ENCODE data around the gene PARVG. TPM values are rescaled to one million over a fixed set of nuclear protein-coding genes. Genes with fewer than 3 reads are reported as not detected.

PARVG gene
- total RNA-seq, 1 experiment from 2014 or later = 1.3 TPM

DNA sequence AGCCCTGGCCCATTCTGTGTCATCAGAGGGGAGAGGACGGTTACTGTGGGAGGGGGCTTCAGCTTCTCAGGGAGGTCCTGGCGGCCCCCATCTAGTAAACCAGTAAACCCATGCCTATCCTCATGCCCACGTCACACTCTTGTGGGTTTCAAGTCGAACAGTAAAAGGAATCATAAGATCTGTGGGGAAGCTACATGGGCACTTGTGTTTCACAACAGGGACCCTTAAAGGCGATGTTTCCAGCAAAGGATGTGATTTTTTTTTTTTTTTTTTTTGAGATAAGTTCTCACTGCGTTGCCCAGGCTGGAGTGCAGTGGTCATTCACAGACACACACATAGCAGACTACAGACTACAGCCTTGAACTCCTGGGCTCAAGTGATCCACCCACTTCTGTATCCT, 9.2 kb upstream of the PARVG start:
- WGBS (ENCODE audit: extremely low coverage, insufficient read length, low lambda C conversion rate) = no CpG with 5 or more reads among the region's 6 CpGs

More for the DNA sequence above, 9.2 kb upstream of the PARVG start:
- no peaks in the 10 kb centered on the region for H3K9me3 ChIP-seq (ENCODE audit: control insufficient read depth, low read depth, low read length)
- H3K4me1 ChIP-seq (ENCODE audit: insufficient read depth, low read length) = peaks cover 5% of the 10 kb centered on the region; the same call in 1 of the 2 replicates
- H2BK120ac ChIP-seq (ENCODE audit: low read depth, low read length, poor library complexity, severe bottlenecking) = no peak overlapping the region
- H2AK5ac ChIP-seq (ENCODE audit: insufficient read length, low read length) = no peak overlapping the region
- H3K9me3 Mint-ChIP-seq = no peaks in the 10 kb centered on the region
- no peak overlapping the region for H3K9ac ChIP-seq (ENCODE audit: extremely low read depth, insufficient read length, low read length)
- no peak overlapping the region for H4K8ac ChIP-seq (replicated peaks; ENCODE audit: insufficient read length, low read depth, low read length)
- H3K14ac ChIP-seq (ENCODE audit: insufficient read depth, low read length) = no peak overlapping the region
- no peak overlapping the region for H3K4me2 ChIP-seq (ENCODE audit: insufficient read depth, insufficient read length, low read length)
- no peaks in the 10 kb centered on the region for H3K79me1 ChIP-seq (ENCODE audit: insufficient read depth, low read depth, low read length, poor library complexity, severe bottlenecking)
- no peak overlapping the region for H3K27ac ChIP-seq (ENCODE audit: insufficient read length, low read depth, low read length)
- H3K23ac ChIP-seq (ENCODE audit: insufficient read length, low read depth, low read length) = no peak overlapping the region
- H2BK20ac ChIP-seq (ENCODE audit: low read depth, low read length, poor library complexity, severe bottlenecking) = no peak overlapping the region
- no peak overlapping the region for H3K4me3 Mint-ChIP-seq
- H3K4me1 Mint-ChIP-seq = peaks cover 44 to 46% of the 10 kb centered on the region in 2 experiments
- H2AFZ ChIP-seq (ENCODE audit: low read length) = no peak overlapping the region
- H3T11ph ChIP-seq (ENCODE audit: low read length) = no peak overlapping the region
- H4K91ac ChIP-seq (ENCODE audit: insufficient read length, low read depth, low read length) = no peak overlapping the region
- no peak overlapping the region for H4K5ac ChIP-seq (ENCODE audit: insufficient read length, low read depth, low read length)
- no peaks in the 10 kb centered on the region for H3K79me2 ChIP-seq (ENCODE audit: insufficient read depth, low read length)
- H3K27me3 Mint-ChIP-seq (ENCODE audit: low read depth) = peaks cover 3% of the 10 kb centered on the region
- H2BK5ac ChIP-seq (ENCODE audit: insufficient read length, low read length) = no peak overlapping the region
- H3K23me2 ChIP-seq (ENCODE audit: insufficient read length, low read depth, low read length, poor library complexity, severe bottlenecking) = no peaks in the 10 kb centered on the region
- H3K36me3 Mint-ChIP-seq (ENCODE audit: insufficient read depth in 1 of 3, low read depth in 3 of 3) = no peaks in the 10 kb centered on the region; a peak in 2 of 7 replicates
- no peak for DNase-seq
- no peak overlapping the region for H2BK12ac ChIP-seq (ENCODE audit: insufficient read length, low read depth, low read length)
- no peaks in the 10 kb centered on the region for H3K27me3 ChIP-seq (ENCODE audit: insufficient read depth, low read length)
- TF ChIP-seq, protein P1, sequence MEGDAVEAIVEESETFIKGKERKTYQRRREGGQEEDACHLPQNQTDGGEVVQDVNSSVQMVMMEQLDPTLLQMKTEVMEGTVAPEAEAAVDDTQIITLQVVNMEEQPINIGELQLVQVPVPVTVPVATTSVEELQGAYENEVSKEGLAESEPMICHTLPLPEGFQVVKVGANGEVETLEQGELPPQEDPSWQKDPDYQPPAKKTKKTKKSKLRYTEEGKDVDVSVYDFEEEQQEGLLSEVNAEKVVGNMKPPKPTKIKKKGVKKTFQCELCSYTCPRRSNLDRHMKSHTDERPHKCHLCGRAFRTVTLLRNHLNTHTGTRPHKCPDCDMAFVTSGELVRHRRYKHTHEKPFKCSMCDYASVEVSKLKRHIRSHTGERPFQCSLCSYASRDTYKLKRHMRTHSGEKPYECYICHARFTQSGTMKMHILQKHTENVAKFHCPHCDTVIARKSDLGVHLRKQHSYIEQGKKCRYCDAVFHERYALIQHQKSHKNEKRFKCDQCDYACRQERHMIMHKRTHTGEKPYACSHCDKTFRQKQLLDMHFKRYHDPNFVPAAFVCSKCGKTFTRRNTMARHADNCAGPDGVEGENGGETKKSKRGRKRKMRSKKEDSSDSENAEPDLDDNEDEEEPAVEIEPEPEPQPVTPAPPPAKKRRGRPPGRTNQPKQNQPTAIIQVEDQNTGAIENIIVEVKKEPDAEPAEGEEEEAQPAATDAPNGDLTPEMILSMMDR (conservative IDR thresholded peaks at IDR 0.05) = no peak
- H3K56ac ChIP-seq (ENCODE audit: insufficient read length, low read depth, low read length) = no peak overlapping the region
- no peaks in the 10 kb centered on the region for H4K20me1 ChIP-seq (ENCODE audit: control insufficient read depth, insufficient read depth, insufficient read length)
- no peak overlapping the region for H3K18ac ChIP-seq (ENCODE audit: insufficient read length, low read depth, low read length)
- no peak overlapping the region for H3K4ac ChIP-seq (ENCODE audit: low read depth, low read length)
- H3K27ac Mint-ChIP-seq = peak overlapping the region in 1 of 3 experiments; percentile 63; a peak in 1 of 7 replicates
- H2BK15ac ChIP-seq (ENCODE audit: low read depth, low read length) = no peak overlapping the region

Measured in H9 (cell line).